Measurements from ENCODE around the gene B3GALNT2.
"Not testable (repeated sequence)": the region's sequence is repeated elsewhere in the genome, so short reads cannot be mapped to it uniquely, and the experiment has no call there.

B3GALNT2 gene

GRCh38 chr1:235504122-235504493 is at the start of gene B3GALNT2:
TSS of gene B3GALNT2 (minus strand) at chr1:235504452. CDS start at chr1:235504252, 200 bp downstream.
- no peak for DNase-seq (ENCODE audit: low read depth in 2 of 2)

GRCh38 chr1:235553112-235553551 is 48.9 kb upstream of the B3GALNT2 start:
- no peak for DNase-seq (ENCODE audit: low read depth in 2 of 2)

- DNase-seq (ENCODE audit: low read depth in 2 of 2) = no peak
These were observed 48.0 kb upstream of the B3GALNT2 start for GRCh38 chr1:235552146-235552716.

- no peak for DNase-seq (ENCODE audit: low read depth in 2 of 2)
These were observed 45.3 kb upstream of the B3GALNT2 start for GRCh38 chr1:235549351-235550139.

DNA sequence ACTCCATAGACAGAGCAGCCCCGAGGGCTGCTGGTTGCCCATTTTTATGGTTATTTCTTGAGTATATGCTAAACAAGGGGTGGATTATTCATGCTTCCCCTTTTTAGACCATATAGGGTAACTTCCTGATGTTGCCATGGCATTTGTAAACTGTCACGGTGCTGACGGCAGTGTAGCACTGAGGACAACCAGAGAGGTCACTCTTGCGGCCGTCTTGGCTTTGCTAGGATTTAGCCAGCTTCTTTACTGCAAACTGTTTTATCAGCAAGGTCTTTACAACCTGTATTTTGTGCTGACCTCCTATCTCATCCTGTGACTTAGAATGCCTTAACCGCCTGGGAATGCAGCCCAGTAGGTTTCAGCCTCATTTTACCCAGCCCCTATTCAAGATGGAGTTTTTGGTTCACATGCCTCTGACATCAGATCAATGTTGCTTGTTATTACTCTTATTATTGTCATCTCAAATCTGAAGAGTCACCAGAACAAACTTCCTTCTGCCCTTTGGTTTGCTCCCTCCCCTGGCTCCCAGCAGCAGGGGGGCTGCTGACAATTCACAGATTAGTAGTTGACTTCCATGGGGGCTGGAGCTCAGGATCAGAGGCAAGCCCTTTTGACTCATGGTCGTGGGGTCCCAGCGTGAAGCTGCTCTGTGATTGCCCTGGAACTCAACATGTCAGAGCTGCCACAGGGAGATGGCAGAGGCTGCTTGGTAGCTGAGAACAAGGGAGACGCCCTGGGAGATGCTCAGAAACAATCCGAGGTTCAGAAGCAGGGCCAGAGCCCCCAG is 42.3 kb upstream of the B3GALNT2 start:
- not testable (repeated sequence) for DNase-seq (ENCODE audit: low read depth in 2 of 2)

GRCh38 chr1:235545292-235545930 is 41.2 kb upstream of the B3GALNT2 start:
- DNase-seq (ENCODE audit: low read depth in 2 of 2) = no peak

DNA sequence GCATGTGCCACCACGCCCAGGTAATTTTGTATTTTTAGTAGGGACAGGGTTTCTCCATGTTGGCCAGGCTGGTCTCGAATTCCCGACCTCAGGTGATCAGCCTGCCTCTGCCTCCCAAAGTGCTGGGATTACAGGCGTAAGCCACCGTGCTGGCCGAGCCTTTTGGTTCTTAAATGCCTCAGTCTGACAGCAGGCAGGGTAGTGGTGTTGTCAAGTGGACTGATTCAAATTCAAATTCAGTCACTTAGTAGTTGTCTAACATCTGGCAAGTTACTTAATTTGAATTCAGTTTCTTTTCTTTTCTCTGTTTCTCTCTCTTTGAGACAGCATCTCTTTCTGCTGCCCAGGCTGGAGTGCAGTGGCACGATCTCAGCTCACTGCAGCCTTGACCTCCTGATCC is 38.6 kb upstream of the B3GALNT2 start:
- not testable (repeated sequence) for DNase-seq (ENCODE audit: low read depth in 2 of 2)

DNA sequence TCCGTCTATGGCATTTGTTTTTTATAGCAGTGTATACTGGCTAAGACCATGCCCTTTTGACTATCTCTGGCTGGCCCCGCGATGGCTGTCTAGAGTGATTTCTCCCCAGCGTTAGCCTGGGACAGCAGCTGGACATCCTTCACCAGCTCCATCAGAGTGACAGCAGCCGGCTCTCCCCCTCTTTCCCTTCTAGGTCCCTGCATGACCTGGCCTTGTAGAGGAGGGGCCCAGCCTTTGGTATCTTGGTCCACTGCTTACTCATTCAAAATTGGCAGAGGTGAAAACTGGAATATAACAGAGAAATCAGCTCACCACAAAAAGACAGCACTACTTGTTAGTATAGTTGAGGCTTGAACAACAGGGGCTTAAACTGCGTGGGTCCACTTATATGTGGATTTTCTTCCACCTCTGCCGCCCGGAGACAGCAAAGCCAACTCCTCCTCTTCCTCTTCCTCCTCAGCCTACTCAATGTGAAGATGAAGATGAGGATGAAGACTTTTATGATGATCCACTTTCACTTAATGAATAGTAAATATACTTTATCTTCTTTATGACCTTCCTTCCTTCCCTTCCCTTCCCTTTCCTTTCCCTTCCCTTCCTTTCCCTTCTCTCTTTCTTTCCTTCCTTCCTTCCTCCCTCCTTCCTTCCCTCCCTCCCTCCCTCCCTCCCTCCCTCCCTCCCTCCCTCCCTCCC is 29.4 kb upstream of the B3GALNT2 start:
- DNase-seq (ENCODE audit: low read depth in 2 of 2) = no peak

DNA sequence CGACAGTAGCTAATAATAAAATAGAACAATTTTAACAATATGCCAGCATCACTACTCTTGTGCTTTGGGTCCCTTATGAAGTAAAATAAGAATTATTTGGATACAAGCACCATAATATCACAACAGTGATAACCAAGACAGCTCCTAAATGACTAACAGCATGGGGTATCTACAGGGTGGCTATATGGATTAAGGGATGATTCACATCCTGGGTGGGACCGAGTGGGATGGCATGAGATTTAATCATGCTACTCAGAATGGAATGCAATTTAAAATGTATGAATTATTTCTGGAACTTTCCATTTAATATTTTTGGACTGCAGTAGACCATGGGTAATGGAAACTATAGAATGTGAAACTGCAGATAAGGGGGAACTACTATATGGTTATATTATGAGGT is 28.1 kb upstream of the B3GALNT2 start:
- DNase-seq (ENCODE audit: low read depth in 2 of 2) = no peak

DNA sequence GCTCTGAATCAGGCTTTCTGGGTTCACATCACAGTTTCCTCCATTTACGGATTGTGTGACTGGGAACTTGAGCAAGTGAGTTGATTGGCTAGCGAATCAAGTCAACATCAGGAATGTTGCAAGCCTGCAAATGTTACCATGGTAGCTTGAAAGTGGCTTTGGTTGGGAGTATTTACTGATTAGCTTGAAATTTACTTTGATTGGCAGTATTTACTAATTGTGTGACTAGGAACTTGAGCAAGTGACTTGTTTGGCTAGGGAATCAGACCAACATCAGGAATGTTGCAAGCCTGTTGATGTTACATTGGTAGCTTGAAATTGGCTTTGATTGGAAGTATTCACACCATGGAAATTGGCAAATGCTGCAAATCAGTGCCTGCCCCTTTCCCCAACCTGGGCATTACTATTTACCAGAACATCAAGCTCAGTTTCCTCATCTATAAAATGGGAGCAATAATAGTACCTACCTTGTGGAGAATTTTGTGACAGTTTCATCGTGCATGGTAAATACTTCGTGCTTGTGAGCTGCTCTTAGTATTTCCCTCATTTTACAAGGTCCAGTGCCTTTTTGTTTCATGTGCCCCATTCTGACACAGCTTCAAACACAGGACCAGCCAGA is 23.1 kb upstream of the B3GALNT2 start:
- no peak for DNase-seq (ENCODE audit: low read depth in 2 of 2)

- DNase-seq (ENCODE audit: low read depth in 2 of 2) = no peak
These were observed 21.1 kb upstream of the B3GALNT2 start for GRCh38 chr1:235525314-235525713.

DNA sequence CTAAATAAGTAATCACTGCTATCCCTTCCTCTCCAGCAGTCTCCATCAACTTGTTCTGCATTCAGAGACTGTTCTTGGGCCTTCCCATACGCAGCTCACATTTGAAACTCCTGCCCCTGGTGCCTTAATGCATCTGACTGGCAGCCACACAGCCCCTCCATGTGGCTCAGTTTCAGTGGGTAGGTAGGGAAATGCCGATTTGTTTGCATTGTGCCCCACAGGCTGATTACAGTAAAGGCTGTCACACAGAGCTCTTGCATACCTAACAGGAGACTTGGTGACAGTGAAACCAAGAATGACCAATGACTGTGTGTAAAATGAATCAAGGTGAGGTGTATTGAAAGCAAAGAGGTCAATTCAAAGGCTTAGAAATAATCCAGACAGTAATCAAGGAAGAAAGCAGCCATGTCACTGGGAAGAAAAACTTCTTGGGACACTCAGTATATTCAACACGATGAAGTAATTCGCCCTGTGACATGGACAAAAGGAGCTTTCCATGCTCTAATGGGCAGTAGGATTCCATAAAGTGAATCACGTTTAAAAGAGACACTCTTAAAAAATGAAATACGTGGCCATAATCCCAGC is 12.7 kb upstream of the B3GALNT2 start:
- DNase-seq (ENCODE audit: low read depth in 2 of 2) = no peak

DNA sequence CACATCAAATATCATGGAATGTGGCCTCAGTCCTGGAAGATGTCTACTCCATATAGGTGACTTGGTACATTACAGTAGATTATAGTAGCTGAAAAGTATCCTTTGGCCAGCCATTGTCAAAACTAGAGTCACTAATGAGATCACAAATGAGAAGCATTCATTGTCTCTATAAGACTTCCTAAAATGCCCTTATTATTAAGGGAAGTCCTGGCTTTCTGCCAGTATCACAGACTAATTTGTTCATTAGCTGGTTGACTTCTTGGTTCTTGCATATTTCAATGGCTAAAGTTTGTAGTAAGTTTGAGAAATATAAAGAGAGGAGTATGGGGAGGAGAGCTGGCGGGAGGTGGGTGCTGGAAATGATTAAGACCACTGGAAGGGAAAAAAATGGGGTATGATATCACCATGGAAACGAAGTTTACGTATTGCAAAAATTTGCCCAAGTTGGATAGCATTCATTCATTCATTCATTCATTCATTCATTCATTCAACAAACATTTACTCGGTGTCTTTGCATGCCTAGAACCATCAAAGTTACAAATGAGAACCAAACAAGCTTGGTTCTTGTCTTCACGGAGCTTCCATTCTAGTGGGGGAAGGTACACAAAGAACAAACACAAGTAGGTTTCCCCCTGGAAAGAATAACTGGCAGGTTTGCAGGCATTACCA is 11.7 kb upstream of the B3GALNT2 start:
- DNase-seq (ENCODE audit: low read depth in 2 of 2) = no peak

GRCh38 chr1:235513495-235514366 is 9.5 kb upstream of the B3GALNT2 start:
- no peak for DNase-seq (ENCODE audit: low read depth in 2 of 2)

DNA sequence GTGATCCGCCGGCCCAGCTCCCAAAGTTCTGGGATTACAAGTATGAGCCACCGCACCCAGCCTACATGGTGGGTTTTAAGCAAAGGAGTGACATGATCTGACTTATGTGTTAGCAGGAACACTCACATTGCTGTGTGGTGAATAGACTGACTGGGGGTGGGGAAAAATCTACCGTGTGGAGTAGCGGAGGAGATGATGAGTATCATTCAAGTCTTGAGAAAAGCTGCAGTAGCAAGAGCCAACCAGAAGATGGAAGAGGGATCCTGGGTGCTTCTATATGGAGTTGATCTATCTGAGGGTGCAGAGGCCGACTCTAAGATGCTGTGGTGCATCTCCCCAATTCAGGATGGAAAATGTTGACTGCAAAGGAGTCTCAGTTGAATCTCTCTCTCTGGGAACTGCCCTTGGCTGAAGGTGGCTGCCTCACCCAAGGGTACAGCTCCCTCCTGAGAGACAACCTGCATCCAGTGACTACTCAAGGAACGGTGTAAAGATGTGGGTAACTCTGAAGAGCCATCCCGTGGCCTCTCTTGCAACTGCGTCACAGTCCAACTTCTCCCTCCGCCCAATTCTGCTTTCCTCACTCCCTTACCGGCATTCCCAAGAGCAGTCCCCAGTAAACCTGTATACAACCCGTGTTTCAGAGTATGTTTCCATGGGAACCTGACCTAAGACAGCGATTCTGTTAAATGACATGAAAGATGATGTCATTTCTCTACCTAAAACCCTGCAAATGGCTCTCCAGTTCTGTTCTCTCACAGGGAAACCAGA is 7.4 kb upstream of the B3GALNT2 start:
- DNase-seq (ENCODE audit: low read depth in 2 of 2) = no peak

DNA sequence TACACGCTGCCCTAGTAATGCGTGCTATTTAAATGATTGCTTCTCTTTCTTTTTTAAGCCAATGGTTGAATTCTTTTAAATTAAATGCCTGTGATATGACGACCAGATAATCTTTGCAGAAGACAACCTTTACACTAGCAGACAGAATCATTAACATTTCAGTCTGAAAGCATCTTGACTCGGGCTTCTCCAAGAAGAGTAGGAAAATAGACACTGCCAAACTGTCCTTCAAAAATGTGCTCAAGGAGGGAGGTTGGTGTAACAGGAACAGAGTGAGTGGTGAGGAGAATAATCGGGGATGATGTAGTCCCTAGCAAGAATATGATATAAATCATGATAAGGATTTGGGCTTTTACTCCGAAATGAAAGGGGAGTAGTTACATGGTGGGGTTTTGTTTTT is 6.6 kb upstream of the B3GALNT2 start:
- DNase-seq (ENCODE audit: low read depth in 2 of 2) = no peak

DNA sequence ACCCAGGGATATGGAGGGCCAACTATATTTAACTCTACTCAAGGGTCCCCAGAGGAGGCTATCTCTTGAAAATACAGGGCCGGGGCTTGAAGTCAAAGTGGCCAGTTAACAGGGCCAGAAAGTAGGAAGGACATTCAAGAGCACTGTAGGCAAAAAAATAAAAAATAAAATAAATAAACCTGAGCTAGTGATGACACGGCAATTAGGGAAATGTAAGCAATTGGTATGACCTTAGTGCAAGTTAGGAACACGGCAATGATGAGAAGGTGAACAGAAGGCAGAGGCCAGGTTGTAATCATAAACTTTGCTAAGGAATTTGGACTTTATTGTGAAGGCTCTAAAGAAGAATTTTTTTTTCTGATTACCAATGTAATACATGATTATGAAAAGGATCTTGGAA is 3.4 kb upstream of the B3GALNT2 start:
- no peak for DNase-seq (ENCODE audit: low read depth in 2 of 2)

DNA sequence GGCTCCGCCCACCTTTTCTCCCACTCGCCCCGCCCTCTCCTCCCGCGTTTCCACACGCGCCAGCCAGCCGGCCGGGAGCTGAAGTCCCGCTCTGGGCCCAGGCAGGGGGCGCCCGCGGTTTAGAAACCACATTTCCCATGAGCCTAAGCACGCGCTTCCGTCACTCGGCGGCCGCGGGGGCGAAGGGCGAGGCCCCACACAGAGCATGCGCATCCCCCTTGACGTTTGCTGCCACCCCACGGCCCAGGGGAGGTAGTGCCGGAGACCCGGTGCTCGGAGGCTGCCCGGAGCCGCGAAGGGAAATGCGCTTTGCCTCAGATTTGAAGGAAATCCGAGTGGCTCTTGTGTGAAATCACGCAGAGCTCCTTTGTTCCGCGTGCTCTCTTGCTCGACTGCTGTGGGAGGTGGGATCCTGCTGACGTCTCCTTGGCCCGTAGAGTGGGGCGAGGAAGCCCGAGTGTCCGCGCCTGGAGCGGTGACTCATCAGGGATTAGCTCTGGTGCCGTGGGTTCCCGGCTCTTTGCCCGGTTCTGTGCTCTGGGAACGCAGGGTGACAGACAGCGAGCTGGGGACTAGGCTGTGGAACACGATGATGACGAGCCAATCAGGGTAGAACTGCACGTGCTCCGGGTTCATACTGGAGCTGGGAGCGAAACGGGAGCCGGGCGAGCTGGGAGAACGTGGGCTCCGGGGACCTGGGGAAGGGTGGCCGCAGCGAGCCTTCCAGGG is 406 bp upstream of the B3GALNT2 start:
- DNase-seq (ENCODE audit: low read depth in 2 of 2) = peak; percentile 96 to 98

Measured in stimulated activated CD8-positive, alpha-beta memory T cell treated with anti-CD3 and anti-CD28 coated beads, Interleukin-15, amount 100 ng/mL, for 48 hours (primary cell).